Endothelial cell of umbilical vein (primary cell): Measurements from ENCODE around the gene NDUFS8. TPM values are rescaled to one million over a fixed set of nuclear protein-coding genes. Genes with fewer than 3 reads are reported as not detected.

Source experiments
- BruUV-seq: library from RNA; stranded (reverse); fragments of 400-500 nt; replicated peaks from 2 replicates; lab custom pipeline; 2021; lab: Mats Ljungman, UMichigan
- CTCF ChIA-PET: fragments of 300-600, 350-600 bp; sonication (Branson Sonifier 250); formaldehyde crosslinking; loops from one replicate; lab custom pipeline; 2021; ENCODE audit warnings: antibody characterized with exemption, inconsistent platforms; lab: Charles Lee
- POLR2A ChIA-PET: fragments of 300-600, 350-600 bp; sonication (Branson Sonifier 250); formaldehyde crosslinking; loops from one replicate; lab custom pipeline; 2021; ENCODE audit warnings: antibody characterized with exemption, inconsistent platforms; lab: Charles Lee
- DNase-seq: peaks from one replicate; pipeline ENCODE4 v3.0.0-alpha.2; 2011; ENCODE audit warnings: low read depth, low spot score
- FAIRE-seq: peaks from 2 replicates; lab custom pipeline; 2011; peaks lifted over from hg19 to GRCh38; lab: Jason Lieb, UNC
- H2AFZ ChIP-seq: 2 replicates; pipeline ENCODE4 v1.6.0; 2012; ENCODE audit warnings: low read depth, low read length, control low read depth, inconsistent platforms
- H3K27ac ChIP-seq: 2 replicates; pipeline ENCODE4 v1.5.1; 2011; ENCODE audit warnings: low read depth, mild to moderate bottlenecking, control low read depth, low read length, moderate library complexity; ENCODE audit not compliant: insufficient read depth
- H3K27me3 ChIP-seq, 2 experiments: 2 replicates each; pipeline versions ENCODE4 v1.6.0 to v1.6.1; 2011; ENCODE audit warnings: low read length in 2 of 2, mixed read lengths in 1 of 2; ENCODE audit not compliant: control insufficient read depth in 2 of 2, insufficient read depth in 2 of 2
- H3K36me3 ChIP-seq, 2 experiments: 2 replicates in 1 of 2; 3 replicates in 1 of 2; pipeline ENCODE4 v1.5.1; 2011; ENCODE audit warnings: low read length in 2 of 2, mild to moderate bottlenecking in 1 of 2, moderate library complexity in 1 of 2; ENCODE audit not compliant: control insufficient read depth in 2 of 2, insufficient read depth in 2 of 2; ENCODE audit errors: extremely low read depth in 1 of 2
- H3K4me1 ChIP-seq: 3 replicates; pipeline ENCODE4 v1.5.1; 2011; ENCODE audit warnings: mild to moderate bottlenecking, low read length; ENCODE audit not compliant: control insufficient read depth, insufficient read depth; ENCODE audit errors: extremely low read depth
- H3K4me2 ChIP-seq: 2 replicates; pipeline ENCODE4 v1.6.1; 2011; ENCODE audit warnings: low read length, control low read depth, mixed read lengths; ENCODE audit not compliant: insufficient read depth
- H3K4me3 ChIP-seq, 3 experiments: fragments of 200-600 bp in 1 of 3; sonication (generic), shearing (Covaris generic) in 1 of 3; replicated peaks in 1 of 3; 2 replicates each; pipeline ENCODE4 v1.5.1; 2011 to 2016; ENCODE audit warnings: control low read depth in 3 of 3, low read length in 3 of 3, mild to moderate bottlenecking in 2 of 3, inconsistent platforms in 1 of 3, low read depth in 1 of 3, moderate library complexity in 1 of 3; ENCODE audit not compliant: insufficient read depth in 1 of 3
- H3K79me2 ChIP-seq: 2 replicates; pipeline ENCODE4 v1.6.0; 2012; ENCODE audit warnings: low read length, inconsistent platforms; ENCODE audit not compliant: control insufficient read depth, insufficient read depth
- H3K9ac ChIP-seq: replicated peaks from 2 replicates; pipeline ENCODE3; 2011; ENCODE audit warnings: low read length, control low read depth; ENCODE audit not compliant: insufficient read depth; ENCODE audit errors: extremely low read depth
- H3K9me1 ChIP-seq: replicated peaks from 3 replicates; pipeline ENCODE4 v1.6.0; 2011; ENCODE audit warnings: mild to moderate bottlenecking, low read length; ENCODE audit not compliant: control insufficient read depth, insufficient read depth; ENCODE audit errors: extremely low read depth
- H3K9me3 ChIP-seq: replicated peaks from 2 replicates; pipeline ENCODE4 v1.5.1; 2012; ENCODE audit warnings: low read length, inconsistent platforms; ENCODE audit not compliant: control insufficient read depth, insufficient read depth
- H4K20me1 ChIP-seq: replicated peaks from 2 replicates; pipeline ENCODE3; 2011; ENCODE audit warnings: mild to moderate bottlenecking, low read length; ENCODE audit not compliant: control insufficient read depth, insufficient read depth; ENCODE audit errors: extremely low read depth
- EZH2 ChIP-seq: IDR thresholded peaks from 2 replicates; pipeline ENCODE4 v1.6.1; 2012; ENCODE audit warnings: borderline replicate concordance, low read depth, mild to moderate bottlenecking, moderate library complexity, low read length, inconsistent platforms; ENCODE audit not compliant: severe bottlenecking
- FOS ChIP-seq: IDR thresholded peaks from 2 replicates; pipeline ENCODE4 v1.6.1; 2011; ENCODE audit warnings: mild to moderate bottlenecking, low read length, moderate library complexity, borderline replicate concordance; ENCODE audit not compliant: insufficient read depth
- GATA2 ChIP-seq: IDR thresholded peaks from 2 replicates; pipeline ENCODE4 v1.7.0; 2011; ENCODE audit warnings: low read depth, mild to moderate bottlenecking, moderate library complexity, mixed read lengths, low read length; ENCODE audit not compliant: insufficient read length, insufficient read depth
- JUN ChIP-seq: IDR thresholded peaks from 2 replicates; pipeline ENCODE4 v1.6.1; 2011; ENCODE audit warnings: borderline replicate concordance, low read depth; ENCODE audit not compliant: insufficient read length, insufficient read depth
- MAX ChIP-seq: IDR thresholded peaks from 2 replicates; pipeline ENCODE4 v1.6.1; 2011; ENCODE audit not compliant: insufficient read depth, insufficient read length
- MYC ChIP-seq: IDR thresholded peaks from one replicate; pipeline ENCODE4 v1.6.1; 2011; ENCODE audit warnings: mild to moderate bottlenecking, low read depth, low read length
- POLR2A ChIP-seq: IDR thresholded peaks from 2 replicates; pipeline ENCODE4 v1.6.1; 2012; ENCODE audit warnings: low read depth, mild to moderate bottlenecking, control low read depth, low read length
- POLR2AphosphoS5 ChIP-seq: IDR thresholded peaks from 2 replicates; pipeline ENCODE4 v1.6.1; 2012; ENCODE audit warnings: low read depth, mild to moderate bottlenecking, control low read depth, low read length, moderate library complexity; ENCODE audit not compliant: insufficient read depth
- dilution Hi-C: fragments of 300-500 bp; cut with MboI; formaldehyde crosslinking; loops from one replicate; pipeline ENCODE4 v1.15.0; 2019; ENCODE audit warnings: low sequenced_read_pairs; ENCODE audit not compliant: extremely low pct_ligation_motif_present
- intact Hi-C: fragments of 100-400 bp; cut with micrococcal nuclease; formaldehyde crosslinking; loops from one replicate; pipeline ENCODE4 v1.10.0; 2022
- polyA plus RNA-seq, 4 experiments: library from polyadenylated mRNA; depleted of rRNA in 3 of 4; stranded (reverse) in 3 of 4; unstranded in 1 of 4; fragments of >200 nt; gene quantifications; 2 replicates each; pipeline versions ENCODE4 v1.2.1 to v1.2.3, GENCODE V29; 2011 to 2012; ENCODE audit warnings: missing spikeins in 1 of 4
- total RNA-seq: library from RNA; stranded (reverse); gene quantifications from 2 replicates; pipeline ENCODE4 v1.2.3, GENCODE V29; 2021
- TF ChIP-seq, protein P1 (sequence below), 2 donors: IDR thresholded peaks; 1 replicate in 1 of 2; 2 replicates in 1 of 2; pipeline ENCODE4 v1.5.1; 2011; ENCODE audit warnings: low read length in 2 of 2, mild to moderate bottlenecking in 2 of 2, moderate library complexity in 2 of 2, control low read depth in 1 of 2, inconsistent platforms in 1 of 2, low read depth in 1 of 2; ENCODE audit not compliant: insufficient read depth in 1 of 2; ENCODE audit errors: extremely low read depth in 1 of 2

The NDUFS8 gene
- total and polyA plus RNA-seq, 2 donors (not counting 3 experiments of a cell fraction or from before 2014, with no cell fraction given) = 166 to 170 TPM

DNA sequence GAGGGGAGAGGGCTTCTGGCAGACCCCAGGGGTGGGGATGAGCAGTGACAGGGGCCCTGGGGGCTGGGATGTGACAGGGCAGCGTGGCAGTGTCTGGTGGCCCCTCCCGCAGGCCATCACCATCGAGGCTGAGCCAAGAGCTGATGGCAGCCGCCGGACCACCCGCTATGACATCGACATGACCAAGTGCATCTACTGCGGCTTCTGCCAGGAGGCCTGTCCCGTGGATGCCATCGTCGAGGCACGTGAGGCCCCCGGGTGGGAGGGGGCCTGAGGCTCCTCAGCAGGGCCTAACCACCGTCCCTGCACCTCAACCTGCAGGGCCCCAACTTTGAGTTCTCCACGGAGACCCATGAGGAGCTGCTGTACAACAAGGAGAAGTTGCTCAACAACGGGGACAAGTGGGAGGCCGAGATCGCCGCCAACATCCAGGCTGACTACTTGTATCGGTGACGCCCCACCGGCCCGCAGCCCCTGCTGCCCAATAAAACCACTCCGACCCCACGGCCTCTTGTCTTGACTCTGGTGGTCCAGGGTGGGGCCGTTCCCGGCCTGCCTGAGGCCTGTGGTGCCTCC is 5.7 kb downstream of the NDUFS8 start:
- dilution Hi-C loops = no loop called here
- Histone ChIP-seq H4K20me1 (no peaks in the 10 kb centered on the region), H3K36me3 (peaks cover 0 to 19% of the 10 kb centered on the region in 2 experiments), H3K9ac (no peak overlapping the region), H3K79me2 (peaks cover 31% of the 10 kb centered on the region), H2AFZ (no peak overlapping the region), H3K27ac (no peak overlapping the region), H3K9me3 (no peaks in the 10 kb centered on the region), H3K4me1 (peaks cover 25% of the 10 kb centered on the region), H3K27me3 (no peaks in the 10 kb centered on the region), H3K4me3 (no peak overlapping the region), H3K4me2 (no peak overlapping the region), H3K9me1 (no peaks in the 10 kb centered on the region)
- no peak for FAIRE-seq
- no TSS peak for BruUV-seq
- no peak for TF ChIP-seq MYC
- TF ChIP-seq MAX = no peak
- no peak for TF ChIP-seq JUN
- TF ChIP-seq FOS = no peak
- TF ChIP-seq, protein P1, sequence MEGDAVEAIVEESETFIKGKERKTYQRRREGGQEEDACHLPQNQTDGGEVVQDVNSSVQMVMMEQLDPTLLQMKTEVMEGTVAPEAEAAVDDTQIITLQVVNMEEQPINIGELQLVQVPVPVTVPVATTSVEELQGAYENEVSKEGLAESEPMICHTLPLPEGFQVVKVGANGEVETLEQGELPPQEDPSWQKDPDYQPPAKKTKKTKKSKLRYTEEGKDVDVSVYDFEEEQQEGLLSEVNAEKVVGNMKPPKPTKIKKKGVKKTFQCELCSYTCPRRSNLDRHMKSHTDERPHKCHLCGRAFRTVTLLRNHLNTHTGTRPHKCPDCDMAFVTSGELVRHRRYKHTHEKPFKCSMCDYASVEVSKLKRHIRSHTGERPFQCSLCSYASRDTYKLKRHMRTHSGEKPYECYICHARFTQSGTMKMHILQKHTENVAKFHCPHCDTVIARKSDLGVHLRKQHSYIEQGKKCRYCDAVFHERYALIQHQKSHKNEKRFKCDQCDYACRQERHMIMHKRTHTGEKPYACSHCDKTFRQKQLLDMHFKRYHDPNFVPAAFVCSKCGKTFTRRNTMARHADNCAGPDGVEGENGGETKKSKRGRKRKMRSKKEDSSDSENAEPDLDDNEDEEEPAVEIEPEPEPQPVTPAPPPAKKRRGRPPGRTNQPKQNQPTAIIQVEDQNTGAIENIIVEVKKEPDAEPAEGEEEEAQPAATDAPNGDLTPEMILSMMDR (IDR thresholded peaks at IDR 0.05; ENCODE audit: extremely low read depth in 1 of 2, insufficient read depth in 1 of 2, low read depth in 1 of 2, low read length in 2 of 2) = no peak
- no peak for TF ChIP-seq POLR2A
- no peak for TF ChIP-seq POLR2AphosphoS5
- TF ChIP-seq EZH2 = no peak
- TF ChIP-seq GATA2 = no peak
- ChIA-PET POLR2A (no interaction called here), CTCF (no interaction called here)
- intact Hi-C loops = loop anchor here (5.0 kb wide), 1 partner anchor 171 kb away; no protein-coding TSS in a partner anchor
- DNase-seq = no peak
